Sigmoid colon (tissue), 7 donors: ENCODE data around the gene PPP1R15A. TPM values are rescaled to one million over a fixed set of nuclear protein-coding genes. Genes with fewer than 3 reads are reported as not detected.

Experiments
- DNase-seq: peaks from one replicate; pipeline ENCODE4 v3.0.0-alpha.2; 2019
- H3K27ac ChIP-seq, 4 donors: fragments of 200-600 bp; sonication (generic); one replicate each; pipeline ENCODE4 v1.5.1; 2016 to 2019; ENCODE audit warnings: mild to moderate bottlenecking in 1 of 4
- H3K27me3 ChIP-seq, 3 donors: fragments of 200-600 bp; sonication (generic); one replicate each; pipeline ENCODE4 v1.5.1; 2019; ENCODE audit warnings: mild to moderate bottlenecking in 1 of 3
- H3K36me3 ChIP-seq, 4 donors: fragments of 200-600 bp; sonication (generic); one replicate each; pipeline ENCODE4 v1.5.1; 2016 to 2019
- H3K4me1 ChIP-seq, 4 donors: fragments of 200-600 bp; sonication (generic); one replicate each; pipeline ENCODE4 v1.5.1; 2017 to 2019
- H3K4me3 ChIP-seq, 4 donors: fragments of 200-600 bp; sonication (generic); one replicate each; pipeline ENCODE4 v1.5.1; 2017 to 2019; ENCODE audit warnings: mild to moderate bottlenecking in 2 of 4, moderate library complexity in 1 of 4
- H3K9me3 ChIP-seq, 4 donors: fragments of 200-600 bp in 3 of 4; sonication (generic) in 3 of 4; one replicate each; pipeline versions ENCODE4 v1.5.1 to v1.6.1; 2013 to 2019
- EP300 ChIP-seq, 4 donors: sonication (generic); formaldehyde crosslinking; IDR thresholded peaks; one replicate each; pipeline ENCODE4 v1.6.1; 2017; ENCODE audit warnings: antibody characterized with exemption in 4 of 4
- POLR2A ChIP-seq, 2 donors: fragments of 450-650 bp; IDR thresholded peaks; one replicate each; pipeline ENCODE4 v1.6.1; 2016; ENCODE audit warnings: antibody characterized with exemption in 2 of 2, mild to moderate bottlenecking in 2 of 2, moderate library complexity in 2 of 2
- POLR2AphosphoS5 ChIP-seq, 4 donors: sonication (generic); formaldehyde crosslinking; IDR thresholded peaks; one replicate each; pipeline ENCODE4 v1.6.1; 2017; ENCODE audit warnings: antibody characterized with exemption in 4 of 4
- WGBS, 2 donors: extraction: QIAGEN DNeasy Blood & Tissue Kit; methylation state at CpG; one replicate each; pipeline ENCODE4 v1.1.7; 2013; 5-methylcytosine and 5-hydroxymethylcytosine counted together
- intact Hi-C: fragments of 100-400 bp; cut with DNase I; formaldehyde crosslinking; loops from one replicate; pipeline ENCODE4 v1.15.1; 2023
- polyA plus RNA-seq, 3 donors: library from polyadenylated mRNA; stranded (reverse); fragments of 200-250 nt; gene quantifications; one replicate each; pipeline ENCODE4 v1.2.3, GENCODE V29; 2013
- total RNA-seq, 4 donors: library from RNA; depleted of rRNA; stranded (reverse); fragments of >200 nt; gene quantifications; one replicate each; pipeline ENCODE4 v1.1.0, GENCODE V29; 2016
- TF ChIP-seq, protein P1 (sequence below), 4 experiments: fragments of 450-650 bp in 3 of 4; fragments of 200-600 bp in 1 of 4; IDR thresholded peaks; one replicate each; pipeline ENCODE4 v1.5.1; 2016 to 2019; ENCODE audit warnings: antibody characterized with exemption in 4 of 4, mild to moderate bottlenecking in 3 of 4, moderate library complexity in 2 of 4
- donor health status: healthy with polysubstance abuse.
- donor health status: Bipolar disorder and iron deficiency.
- donor health status: healthy.

The PPP1R15A gene
- total and polyA plus RNA-seq, 7 donors, result 22.1 to 69.8 (median 43.2) TPM

DNA sequence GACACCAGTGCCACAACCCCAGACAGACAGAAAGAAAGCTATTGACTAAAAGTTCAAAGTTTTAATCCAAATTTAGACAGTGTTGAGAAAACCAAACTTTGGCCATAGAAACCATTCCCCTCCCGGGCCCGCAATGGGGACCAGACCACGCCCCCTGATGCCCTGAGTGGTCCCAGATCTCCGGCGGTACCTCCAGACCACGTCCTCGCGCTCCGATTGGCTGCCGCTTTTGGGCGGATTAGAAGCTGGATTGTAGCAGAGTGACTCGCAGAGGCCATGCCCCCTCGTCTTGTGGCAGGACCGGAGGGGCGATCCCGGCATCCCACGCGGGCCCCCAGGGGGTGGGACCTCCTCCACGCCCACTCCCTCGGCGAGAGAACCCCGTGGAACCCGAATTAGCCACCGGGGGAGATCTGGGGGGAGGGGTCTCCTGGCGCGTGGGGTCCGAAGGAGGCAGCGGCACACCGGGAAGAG is 35.1 kb upstream of the PPP1R15A start:
- peak; percentile 96 for DNase-seq
- peak overlapping the region; percentile 8 to 51 (median 38) for H3K4me3 ChIP-seq
- 22 to 43% methylated on average over 29 of the region's 29 CpGs for WGBS, 2 donors

DNA sequence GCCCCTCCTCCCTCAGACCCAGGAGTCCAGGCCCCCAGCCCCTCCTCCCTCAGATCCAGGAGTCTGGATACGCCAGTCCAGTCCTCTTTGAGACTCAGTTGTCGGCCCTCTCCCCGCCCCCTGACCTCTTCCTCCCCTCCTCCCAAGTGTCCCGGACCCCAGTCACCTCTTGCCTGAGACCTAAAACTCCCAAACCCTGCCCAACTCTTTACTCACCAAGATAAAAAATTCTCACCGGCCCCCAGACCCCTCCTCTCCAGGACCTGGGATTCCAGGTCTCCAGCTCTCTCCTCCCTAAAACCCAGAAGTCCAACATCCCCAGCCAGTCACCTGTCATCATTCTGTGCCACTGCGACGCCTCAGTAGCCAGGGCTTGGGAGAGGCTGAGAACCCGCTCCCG is 34.5 kb upstream of the PPP1R15A start:
- Histone ChIP-seq H3K4me1 (peaks cover 0 to 27% (median 21%) of the 10 kb centered on the region in 4 donors), H3K36me3 (peaks cover 0 to 13% (median 0%) of the 10 kb centered on the region in 4 donors), H3K27ac (peak overlapping the region; percentile 71 to 86 (median 82)), H3K27me3 (no peaks in the 10 kb centered on the region), H3K4me3 (peak overlapping the region in 2 of 4 donors; percentile 47 to 51), H3K9me3 (no peaks in the 10 kb centered on the region)
- peak; percentile 64 for DNase-seq
- TF ChIP-seq POLR2AphosphoS5 (IDR thresholded peaks at IDR 0.05) (no peak), POLR2A (IDR thresholded peaks at IDR 0.05) (no peak), EP300 (IDR thresholded peaks at IDR 0.05) (no peak)
- TF ChIP-seq, protein P1, sequence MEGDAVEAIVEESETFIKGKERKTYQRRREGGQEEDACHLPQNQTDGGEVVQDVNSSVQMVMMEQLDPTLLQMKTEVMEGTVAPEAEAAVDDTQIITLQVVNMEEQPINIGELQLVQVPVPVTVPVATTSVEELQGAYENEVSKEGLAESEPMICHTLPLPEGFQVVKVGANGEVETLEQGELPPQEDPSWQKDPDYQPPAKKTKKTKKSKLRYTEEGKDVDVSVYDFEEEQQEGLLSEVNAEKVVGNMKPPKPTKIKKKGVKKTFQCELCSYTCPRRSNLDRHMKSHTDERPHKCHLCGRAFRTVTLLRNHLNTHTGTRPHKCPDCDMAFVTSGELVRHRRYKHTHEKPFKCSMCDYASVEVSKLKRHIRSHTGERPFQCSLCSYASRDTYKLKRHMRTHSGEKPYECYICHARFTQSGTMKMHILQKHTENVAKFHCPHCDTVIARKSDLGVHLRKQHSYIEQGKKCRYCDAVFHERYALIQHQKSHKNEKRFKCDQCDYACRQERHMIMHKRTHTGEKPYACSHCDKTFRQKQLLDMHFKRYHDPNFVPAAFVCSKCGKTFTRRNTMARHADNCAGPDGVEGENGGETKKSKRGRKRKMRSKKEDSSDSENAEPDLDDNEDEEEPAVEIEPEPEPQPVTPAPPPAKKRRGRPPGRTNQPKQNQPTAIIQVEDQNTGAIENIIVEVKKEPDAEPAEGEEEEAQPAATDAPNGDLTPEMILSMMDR (IDR thresholded peaks at IDR 0.05), result no peak
- WGBS, 2 donors, result 55 to 70% methylated on average over 9 of the region's 9 CpGs
- intact Hi-C loops, result loop anchor here (2.0 to 5.0 kb wide), 3 partner anchors 25 to 190 kb away; partner anchors contain the start of genes CA11 and FTL

More for the DNA sequence above, 35.1 kb upstream of the PPP1R15A start:
- Histone ChIP-seq H3K27me3 (no peaks in the 10 kb centered on the region), H3K9me3 (no peaks in the 10 kb centered on the region), H3K4me1 (peaks cover 0 to 27% (median 21%) of the 10 kb centered on the region in 4 donors), H3K27ac (peak overlapping the region; percentile 71 to 86 (median 82)), H3K36me3 (peaks cover 0 to 19% (median 2%) of the 10 kb centered on the region in 4 donors)
- intact Hi-C loops, result loop anchor here (2.0 to 5.0 kb wide), 3 partner anchors 24 to 190 kb away; partner anchors contain the start of genes CA11 and FTL
- TF ChIP-seq POLR2AphosphoS5 (IDR thresholded peaks at IDR 0.05), result peak; percentile 66 to 87 (median 72)
- TF ChIP-seq EP300 (IDR thresholded peaks at IDR 0.05), result no peak
- TF ChIP-seq POLR2A (IDR thresholded peaks at IDR 0.05), result peak in 1 of 2 donors; percentile 43

GRCh38 chr19:48841047-48841446 is 31.2 kb upstream of the PPP1R15A start:
- Histone ChIP-seq H3K4me3 (no peak overlapping the region), H3K4me1 (peaks cover 0 to 17% (median 16%) of the 10 kb centered on the region in 4 donors)
- WGBS, 2 donors, result 88 to 93% methylated on average over 16 of the region's 16 CpGs

DNA sequence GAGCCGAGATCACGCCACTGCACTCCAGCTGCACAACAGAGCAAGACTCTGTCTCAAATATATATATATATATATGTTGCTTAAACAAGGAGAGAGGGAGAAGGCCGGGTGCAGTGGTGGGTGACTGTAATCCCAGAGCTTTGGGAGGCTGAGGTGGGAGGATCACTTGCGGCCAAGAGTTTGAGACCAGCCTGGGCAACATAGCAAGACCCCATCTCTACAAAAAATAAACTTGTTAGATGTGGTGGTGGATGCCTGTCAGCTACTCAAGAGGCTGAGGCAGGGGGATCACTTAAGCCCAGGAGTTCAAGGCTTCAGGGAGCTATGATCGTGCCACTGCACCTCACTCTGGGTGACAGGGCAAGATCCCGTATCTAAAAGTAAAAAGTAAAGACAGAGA is 30.6 kb upstream of the PPP1R15A start:
- Histone ChIP-seq H3K36me3 (peaks cover 0 to 14% (median 5%) of the 10 kb centered on the region in 4 donors), H3K27ac (no peak overlapping the region), H3K4me3 (no peak overlapping the region), H3K9me3 (no peaks in the 10 kb centered on the region), H3K4me1 (peaks cover 0 to 12% (median 10%) of the 10 kb centered on the region in 4 donors), H3K27me3 (no peaks in the 10 kb centered on the region)
- no peak for TF ChIP-seq POLR2AphosphoS5 (IDR thresholded peaks at IDR 0.05)
- TF ChIP-seq EP300 (IDR thresholded peaks at IDR 0.05), result no peak
- TF ChIP-seq POLR2A (IDR thresholded peaks at IDR 0.05), result no peak
- TF ChIP-seq, protein P1 (IDR thresholded peaks at IDR 0.05), result no peak
- no peak for DNase-seq
- WGBS, 2 donors, result 89 to 98% methylated on average over 6 of the region's 6 CpGs
- intact Hi-C loops, result no loop called here

More at GRCh38 chr19:48841047-48841446, 31.2 kb upstream of the PPP1R15A start:
- TF ChIP-seq POLR2AphosphoS5 (IDR thresholded peaks at IDR 0.05) (no peak), POLR2A (IDR thresholded peaks at IDR 0.05) (no peak), EP300 (IDR thresholded peaks at IDR 0.05) (no peak)
- TF ChIP-seq, protein P1 (IDR thresholded peaks at IDR 0.05), result no peak
- H3K27me3 ChIP-seq, result no peaks in the 10 kb centered on the region
- no peaks in the 10 kb centered on the region for H3K9me3 ChIP-seq
- peaks cover 0 to 10% (median 5%) of the 10 kb centered on the region in 4 donors for H3K36me3 ChIP-seq
- intact Hi-C loops, result no loop called here
- no peak for DNase-seq
- H3K27ac ChIP-seq, result no peak overlapping the region

- Histone ChIP-seq H3K4me1 (peaks cover 0 to under 1% (median 0%) of the 10 kb centered on the region in 4 donors), H3K4me3 (no peak overlapping the region), H3K27ac (no peak overlapping the region), H3K9me3 (no peaks in the 10 kb centered on the region), H3K27me3 (no peaks in the 10 kb centered on the region), H3K36me3 (peaks cover 0 to 26% (median 6%) of the 10 kb centered on the region in 4 donors)
- DNase-seq, result no peak
- WGBS, 2 donors, result 38 to 46% methylated on average over 2 of the region's 2 CpGs
- TF ChIP-seq, protein P1 (IDR thresholded peaks at IDR 0.05), result peak; percentile 57 to 80 (median 70)
- TF ChIP-seq POLR2A (IDR thresholded peaks at IDR 0.05) (no peak), POLR2AphosphoS5 (IDR thresholded peaks at IDR 0.05) (no peak), EP300 (IDR thresholded peaks at IDR 0.05) (no peak)
- intact Hi-C loops, result no loop called here
Observed at GRCh38 chr19:48842789-48843162, 29.4 kb upstream of the PPP1R15A start.
